ENCODE results near the gene USP14.
A peak's percentile ranks its signal among the peaks of the same experiment; 100 is the strongest.

USP14 gene

DNA sequence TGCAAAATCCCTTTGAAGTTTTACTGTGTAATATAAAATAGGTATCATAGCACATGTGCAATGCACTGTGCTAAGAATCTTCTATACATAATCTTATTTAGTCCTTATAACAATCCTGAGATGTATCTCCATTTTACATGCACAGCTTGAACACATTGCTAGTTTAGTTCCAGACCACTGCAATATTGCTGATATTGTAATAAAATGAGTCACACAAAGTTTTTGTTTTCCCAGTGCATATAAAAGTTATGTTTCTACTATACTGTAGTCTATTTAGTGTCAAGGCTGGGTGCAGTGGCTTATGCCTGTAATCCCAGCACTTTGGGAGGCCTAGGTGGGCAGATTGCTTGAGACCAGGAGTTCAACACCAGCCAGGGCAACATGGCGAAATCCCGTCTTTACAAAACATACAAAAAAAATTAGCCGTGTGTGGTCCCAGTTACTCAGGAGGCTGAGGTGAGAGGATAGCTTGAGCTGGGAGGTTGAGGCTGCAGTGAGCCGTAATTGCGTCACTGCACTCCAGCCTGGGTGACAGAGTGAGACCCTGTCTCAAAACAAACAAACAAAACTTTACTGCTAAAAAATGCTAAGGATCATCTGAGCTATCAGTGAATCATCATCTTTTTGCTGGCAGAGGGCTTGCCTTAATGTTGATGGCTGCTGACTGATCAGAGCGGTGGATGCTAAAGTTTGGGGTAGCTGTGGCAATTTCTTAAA is 1.7 kb upstream of the USP14 start:
- TF ChIP-seq, protein P1, sequence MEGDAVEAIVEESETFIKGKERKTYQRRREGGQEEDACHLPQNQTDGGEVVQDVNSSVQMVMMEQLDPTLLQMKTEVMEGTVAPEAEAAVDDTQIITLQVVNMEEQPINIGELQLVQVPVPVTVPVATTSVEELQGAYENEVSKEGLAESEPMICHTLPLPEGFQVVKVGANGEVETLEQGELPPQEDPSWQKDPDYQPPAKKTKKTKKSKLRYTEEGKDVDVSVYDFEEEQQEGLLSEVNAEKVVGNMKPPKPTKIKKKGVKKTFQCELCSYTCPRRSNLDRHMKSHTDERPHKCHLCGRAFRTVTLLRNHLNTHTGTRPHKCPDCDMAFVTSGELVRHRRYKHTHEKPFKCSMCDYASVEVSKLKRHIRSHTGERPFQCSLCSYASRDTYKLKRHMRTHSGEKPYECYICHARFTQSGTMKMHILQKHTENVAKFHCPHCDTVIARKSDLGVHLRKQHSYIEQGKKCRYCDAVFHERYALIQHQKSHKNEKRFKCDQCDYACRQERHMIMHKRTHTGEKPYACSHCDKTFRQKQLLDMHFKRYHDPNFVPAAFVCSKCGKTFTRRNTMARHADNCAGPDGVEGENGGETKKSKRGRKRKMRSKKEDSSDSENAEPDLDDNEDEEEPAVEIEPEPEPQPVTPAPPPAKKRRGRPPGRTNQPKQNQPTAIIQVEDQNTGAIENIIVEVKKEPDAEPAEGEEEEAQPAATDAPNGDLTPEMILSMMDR (conservative IDR thresholded peaks at IDR 0.05; ENCODE audit: low read depth, low read length) = no peak
- DNase-seq (ENCODE audit: low read depth) = no peak
- H3K4me3 ChIP-seq (ENCODE audit: low read length) = no peak overlapping the region

DNA sequence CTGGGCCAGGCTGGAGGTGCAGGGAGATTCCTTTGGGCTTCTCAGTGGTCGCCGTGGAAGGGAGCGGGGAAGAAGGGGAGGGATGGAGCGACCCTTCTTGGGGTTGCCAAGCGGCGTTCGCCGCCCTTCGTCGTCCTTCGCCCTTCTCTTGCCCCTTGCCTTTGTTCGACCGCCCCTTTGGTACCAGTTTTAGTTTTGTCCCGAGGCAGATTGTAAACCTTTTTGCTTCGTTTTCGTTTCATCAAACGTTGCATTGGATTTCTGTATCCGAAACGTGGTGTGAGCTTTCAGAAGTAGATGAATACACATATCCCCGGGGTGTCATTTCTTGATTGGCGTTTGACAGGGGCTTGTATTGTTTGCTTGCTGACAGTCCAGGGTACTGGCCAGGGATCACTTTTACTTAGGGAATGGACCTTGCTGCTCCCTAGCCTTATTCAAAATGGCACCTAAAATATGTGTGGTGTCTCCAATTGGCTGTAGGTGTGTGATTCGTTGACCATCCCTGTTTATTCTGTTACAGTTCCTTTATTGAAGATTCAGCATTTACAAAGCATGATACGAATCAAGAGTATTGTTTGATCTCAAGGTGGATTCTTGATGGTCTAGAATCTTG is 788 bp downstream of the USP14 start:
- peak overlapping the region; percentile 86 for H3K4me3 ChIP-seq (ENCODE audit: low read length)
- DNase-seq (ENCODE audit: low read depth) = no peak
- TF ChIP-seq, protein P1 (conservative IDR thresholded peaks at IDR 0.05; ENCODE audit: low read depth, low read length) = no peak

DNA sequence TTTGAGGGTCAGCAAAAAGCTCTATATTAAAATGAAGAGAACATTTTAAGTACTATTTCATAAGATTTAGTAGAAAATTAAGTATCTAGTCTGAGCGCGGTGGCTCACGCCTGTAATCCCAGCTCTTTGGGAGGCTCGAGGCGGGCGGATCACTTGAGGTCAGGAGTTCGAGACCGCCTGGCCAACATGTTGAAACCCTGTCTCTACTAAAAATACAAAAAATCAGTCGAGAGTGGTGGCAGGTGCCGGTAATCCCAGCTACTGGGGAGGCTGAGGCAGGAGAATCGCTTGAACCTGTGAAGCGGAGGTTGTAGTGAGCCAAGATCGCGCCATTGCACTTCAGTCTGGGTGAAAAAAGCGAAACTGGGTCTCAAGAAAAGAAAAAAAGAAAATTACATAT is 1.6 kb downstream of the USP14 start:
- TF ChIP-seq, protein P1 (conservative IDR thresholded peaks at IDR 0.05; ENCODE audit: low read depth, low read length) = no peak
- H3K4me3 ChIP-seq (ENCODE audit: low read length) = peak overlapping the region; percentile 86
- DNase-seq (ENCODE audit: low read depth) = no peak

DNA sequence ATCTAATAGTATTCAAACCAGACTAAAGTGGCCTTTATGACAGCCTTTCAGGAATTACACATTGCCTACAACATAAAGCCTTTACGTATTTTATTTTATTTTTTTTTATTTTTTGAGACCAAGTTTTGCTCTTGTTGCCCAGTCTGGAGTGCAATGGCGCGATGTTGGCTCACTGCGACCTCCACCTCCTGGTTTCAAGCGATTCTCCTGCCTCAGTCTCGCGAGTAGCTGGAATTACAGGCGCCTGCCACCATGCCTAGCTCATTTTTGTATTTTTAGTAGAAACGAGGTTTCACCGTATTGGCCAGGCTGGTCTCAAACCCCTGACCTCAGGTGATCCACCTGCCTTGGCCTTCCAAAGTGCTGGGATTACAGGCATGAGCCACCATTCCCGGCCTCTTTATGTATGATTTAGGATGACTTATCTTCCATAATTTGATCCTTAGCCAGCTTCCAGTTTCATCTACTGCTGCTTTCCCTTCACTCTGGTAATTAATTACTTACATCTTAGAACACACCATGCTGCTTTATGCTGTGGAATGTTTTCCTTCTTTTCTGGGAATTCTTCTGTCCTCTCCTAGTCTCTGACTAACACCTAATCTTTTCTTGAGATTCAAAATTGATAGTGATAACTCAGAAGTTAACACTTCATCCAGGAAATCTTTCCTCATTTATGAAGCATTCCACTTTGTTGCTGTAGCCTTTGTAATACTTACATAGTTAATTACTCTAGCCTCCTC is 2.6 kb downstream of the USP14 start:
- no peak for DNase-seq (ENCODE audit: low read depth)
- H3K4me3 ChIP-seq (ENCODE audit: low read length) = no peak overlapping the region
- TF ChIP-seq, protein P1 (conservative IDR thresholded peaks at IDR 0.05; ENCODE audit: low read depth, low read length) = no peak

DNA sequence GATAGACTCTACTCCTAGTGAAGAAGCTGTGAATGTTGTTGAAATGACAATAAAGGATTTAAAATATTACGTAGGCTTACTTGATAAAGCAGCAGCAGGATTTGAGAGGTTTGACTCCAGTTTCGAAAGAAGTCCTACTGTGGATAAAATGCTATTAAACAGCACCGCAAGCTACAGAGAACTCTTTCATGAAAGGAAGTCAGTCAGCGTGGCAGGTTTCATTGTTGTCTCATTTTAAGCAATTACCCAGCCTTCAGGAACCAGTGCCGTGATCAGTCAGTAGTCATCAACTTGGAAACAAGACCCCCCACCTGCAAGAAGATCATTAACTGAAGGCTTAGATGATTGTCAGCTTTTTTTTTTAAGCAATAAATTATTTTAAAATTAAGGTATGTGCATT is 14.0 kb downstream of the USP14 start:
- H3K4me3 ChIP-seq (ENCODE audit: low read length) = no peak overlapping the region
- DNase-seq (ENCODE audit: low read depth) = no peak
- TF ChIP-seq, protein P1 (conservative IDR thresholded peaks at IDR 0.05; ENCODE audit: low read depth, low read length) = no peak

DNA sequence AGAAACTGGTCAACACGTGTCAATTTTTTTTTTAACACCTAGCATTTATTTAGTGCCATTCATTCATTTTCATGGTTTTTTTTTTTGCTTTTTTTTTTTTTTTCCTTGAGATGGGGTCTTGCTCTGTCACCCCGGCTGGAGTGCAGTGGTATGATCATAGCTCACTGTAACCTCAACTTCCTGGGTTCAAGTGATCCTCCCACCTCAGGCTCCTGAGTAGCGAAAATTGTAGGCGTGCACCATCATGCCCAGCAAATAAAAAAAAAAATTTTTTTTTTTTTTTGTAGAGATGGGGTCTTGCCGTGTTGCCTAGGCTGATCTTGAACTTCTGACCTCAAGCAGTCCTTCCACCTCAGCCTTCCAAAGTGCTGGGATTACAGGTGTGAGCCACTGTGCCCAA is 21.1 kb downstream of the USP14 start:
- no peak overlapping the region for H3K4me3 ChIP-seq (ENCODE audit: low read length)
- TF ChIP-seq, protein P1 (conservative IDR thresholded peaks at IDR 0.05; ENCODE audit: low read depth, low read length) = no peak
- no peak for DNase-seq (ENCODE audit: low read depth)
